Erythroblast (primary cell): ENCODE measurements around the gene IL26.

ENCODE experiments used
- GATA1 ChIP-seq: IDR thresholded peaks from 2 replicates; pipeline ENCODE4 v1.6.1; 2011; ENCODE audit warnings: low read depth, mild to moderate bottlenecking, control low read depth, low read length, moderate library complexity
- POLR2A ChIP-seq: IDR thresholded peaks from 2 replicates; pipeline ENCODE4 v1.6.1; 2011; ENCODE audit warnings: mild to moderate bottlenecking, low read length

GRCh38 chr12:68222326-68222725 is 3.3 kb downstream of the IL26 start:
- TF ChIP-seq POLR2A (no peak), GATA1 (no peak)
